ENCODE measurements around the gene MCOLN3. TPM values are rescaled to one million over a fixed set of nuclear protein-coding genes. Genes with fewer than 3 reads are reported as not detected.

MCOLN3 gene
- total and polyA plus RNA-seq, 4 donors: 0.08 to 0.42 (median 0.21) TPM; not detected in 1

Other genes with a start within 250 kb of the MCOLN3 start
- gene LPAR3, start 155.3 kb downstream of the MCOLN3 start, total RNA-seq: under 1 TPM in 1 of 2 donors, not detected in 1; 0.56 TPM
- gene LPAR3, start 155.3 kb downstream of the MCOLN3 start, polyA plus RNA-seq: not detected
- under 1 TPM; 0.25 to 0.28 TPM for gene MCOLN2, start 51.4 kb downstream of the MCOLN3 start, total RNA-seq
- gene MCOLN2, start 51.4 kb downstream of the MCOLN3 start, polyA plus RNA-seq: under 1 TPM in 1 of 2 donors, not detected in 1; 0.16 TPM
- 10 to 100 TPM in 1 of 2 donors, 1 to 10 TPM in 1; 4.8 to 11.5 TPM for gene SYDE2, start 152.5 kb upstream of the MCOLN3 start, total RNA-seq
- 1 to 10 TPM; 1.3 to 2.5 TPM for gene SYDE2, start 152.5 kb upstream of the MCOLN3 start, polyA plus RNA-seq
- gene C1orf52, start 211.2 kb upstream of the MCOLN3 start, total RNA-seq: 1 to 10 TPM; 6.1 to 8.3 TPM
- 10 to 100 TPM in 1 of 2 donors, 1 to 10 TPM in 1; 6.2 to 10.9 TPM for gene C1orf52, start 211.2 kb upstream of the MCOLN3 start, polyA plus RNA-seq
- 1 to 10 TPM; 6.3 to 8.9 TPM for gene BCL10, start 228.1 kb upstream of the MCOLN3 start, total RNA-seq
- 1 to 10 TPM; 3.1 to 8.8 TPM for gene BCL10, start 228.1 kb upstream of the MCOLN3 start, polyA plus RNA-seq